ENCODE measurements around the gene MGST3.
A peak's percentile ranks its signal among the peaks of the same experiment; 100 is the strongest.

The MGST3 gene

GRCh38 chr1:165628147-165628822 is 2.7 kb upstream of the MGST3 start:
- no peak for TF ChIP-seq CTCF (IDR thresholded peaks at IDR 0.05; ENCODE audit: extremely low read depth, insufficient read depth, missing control alignments)
- DNase-seq (ENCODE audit: low spot score), result no peak
- in situ Hi-C loops (cut with MboI; ENCODE audit: low pct_unique_long_range_greater_than_20kb, low sequenced_read_pairs, unreplicated experiment), result no loop called here

GRCh38 chr1:165629151-165629550 is 1.9 kb upstream of the MGST3 start:
- TF ChIP-seq CTCF (IDR thresholded peaks at IDR 0.05; ENCODE audit: extremely low read depth, insufficient read depth, missing control alignments), result no peak
- in situ Hi-C loops (cut with MboI; ENCODE audit: low pct_unique_long_range_greater_than_20kb, low sequenced_read_pairs, unreplicated experiment), result no loop called here
- no peak for DNase-seq (ENCODE audit: low spot score)

GRCh38 chr1:165629848-165630628 is 996 bp upstream of the MGST3 start:
- DNase-seq (ENCODE audit: low spot score), result no peak
- in situ Hi-C loops (cut with MboI; ENCODE audit: low pct_unique_long_range_greater_than_20kb, low sequenced_read_pairs, unreplicated experiment), result no loop called here
- TF ChIP-seq CTCF (IDR thresholded peaks at IDR 0.05; ENCODE audit: extremely low read depth, insufficient read depth, missing control alignments), result no peak

- in situ Hi-C loops (cut with MboI; ENCODE audit: low pct_unique_long_range_greater_than_20kb, low sequenced_read_pairs, unreplicated experiment), result no loop called here
- TF ChIP-seq CTCF (IDR thresholded peaks at IDR 0.05; ENCODE audit: extremely low read depth, insufficient read depth, missing control alignments), result peak; percentile 25
- peak; percentile 31 for DNase-seq (ENCODE audit: low spot score)
These were observed 513 bp downstream of the MGST3 start for GRCh38 chr1:165631342-165632151.

- no peak for DNase-seq (ENCODE audit: low spot score)
- TF ChIP-seq CTCF (IDR thresholded peaks at IDR 0.05; ENCODE audit: extremely low read depth, insufficient read depth, missing control alignments), result no peak
- in situ Hi-C loops (cut with MboI; ENCODE audit: low pct_unique_long_range_greater_than_20kb, low sequenced_read_pairs, unreplicated experiment), result no loop called here
These were observed 1.1 kb downstream of the MGST3 start for GRCh38 chr1:165632152-165632469.

- TF ChIP-seq CTCF (IDR thresholded peaks at IDR 0.05; ENCODE audit: extremely low read depth, insufficient read depth, missing control alignments), result no peak
- DNase-seq (ENCODE audit: low spot score), result no peak
- in situ Hi-C loops (cut with MboI; ENCODE audit: low pct_unique_long_range_greater_than_20kb, low sequenced_read_pairs, unreplicated experiment), result no loop called here
These were observed 1.5 kb downstream of the MGST3 start for GRCh38 chr1:165632491-165632890.

All from GM13977 (cell line).